Prostate gland (tissue), 2 donors: ENCODE data around the gene IGF2BP2. TPM values are rescaled to one million over a fixed set of nuclear protein-coding genes. Genes with fewer than 3 reads are reported as not detected.
A peak's percentile ranks its signal among the peaks of the same experiment; 100 is the strongest.

ENCODE experiments used
- DNase-seq: peaks from one replicate; pipeline ENCODE4 v3.0.0-alpha.2; 2019; ENCODE audit warnings: low spot score
- H3K27ac ChIP-seq, 2 donors: fragments of 200-600 bp; sonication (generic); 2 replicates each; pipeline ENCODE4 v1.5.1; 2017 to 2019
- H3K27me3 ChIP-seq: fragments of 200-600 bp; sonication (generic); replicated peaks from 2 replicates; pipeline ENCODE4 v1.5.1; 2019; ENCODE audit not compliant: insufficient read depth
- H3K36me3 ChIP-seq, 2 donors: fragments of 200-600 bp; sonication (generic); 1 replicate in 1 of 2; 2 replicates in 1 of 2; pipeline versions ENCODE4 v1.5.1 to v1.8.1; 2017 to 2019
- H3K4me1 ChIP-seq: fragments of 200-600 bp; sonication (generic); replicated peaks from 2 replicates; pipeline ENCODE4 v1.5.1; 2019
- H3K4me3 ChIP-seq, 2 donors: fragments of 200-600 bp; sonication (generic); 2 replicates each; pipeline ENCODE4 v1.5.1; 2017 to 2019
- H3K9me3 ChIP-seq: fragments of 200-600 bp; sonication (generic); 2 replicates; pipeline ENCODE4 v1.5.1; 2017
- POLR2A ChIP-seq: fragments of 450-650 bp; IDR thresholded peaks from one replicate; pipeline ENCODE4 v1.6.1; 2016; ENCODE audit warnings: antibody characterized with exemption, mild to moderate bottlenecking
- POLR2AphosphoS5 ChIP-seq: sonication (generic); formaldehyde crosslinking; IDR thresholded peaks from one replicate; pipeline ENCODE4 v1.6.1; 2017; ENCODE audit warnings: antibody characterized with exemption
- WGBS: methylation state at CpG from one replicate; pipeline ENCODE4 v1.1.5; 2018; 5-methylcytosine and 5-hydroxymethylcytosine counted together
- intact Hi-C: fragments of 100-400 bp; cut with DNase I; formaldehyde crosslinking; loops from one replicate; pipeline ENCODE4 v1.14.2; 2022
- total RNA-seq, 2 donors: library from RNA; depleted of rRNA; stranded (reverse); fragments of >200 nt; gene quantifications; one replicate each; pipeline ENCODE4 v1.1.0, GENCODE V29; 2016
- TF ChIP-seq, protein P1 (sequence below), 4 experiments: fragments of 200-600 bp in 2 of 4; fragments of 450-650 bp in 2 of 4; sonication (generic) in 2 of 4; IDR thresholded peaks; 1 replicate in 3 of 4; 2 replicates in 1 of 4; pipeline ENCODE4 v1.5.1; 2016 to 2019; ENCODE audit warnings: antibody characterized with exemption in 4 of 4, mild to moderate bottlenecking in 2 of 4, moderate library complexity in 2 of 4

IGF2BP2 gene
- total RNA-seq, 2 donors from 2014 or later = 1.2 to 8.8 TPM

- Histone ChIP-seq H3K4me1 (no peaks in the 10 kb centered on the region), H3K4me3 (no peak overlapping the region)
- 49% methylated on average over 18 of the region's 18 CpGs for WGBS
Measured at GRCh38 chr3:185659942-185660921, 164.6 kb downstream of the IGF2BP2 start.

GRCh38 chr3:185658943-185659342, 165.9 kb downstream of the IGF2BP2 start:
- no peak for TF ChIP-seq POLR2AphosphoS5
- no peak for TF ChIP-seq POLR2A
- WGBS = 96% methylated on average over 1 of the region's 1 CpG
- Histone ChIP-seq H3K9me3 (no peaks in the 10 kb centered on the region), H3K4me3 (no peak overlapping the region), H3K27me3 (no peaks in the 10 kb centered on the region), H3K36me3 (no peaks in the 10 kb centered on the region), H3K27ac (peak overlapping the region; percentile 30 to 35), H3K4me1 (no peaks in the 10 kb centered on the region)
- intact Hi-C loops = no loop called here
- no peak for DNase-seq

More at GRCh38 chr3:185659942-185660921, 164.6 kb downstream of the IGF2BP2 start:
- TF ChIP-seq POLR2A = no peak
- TF ChIP-seq POLR2AphosphoS5 = peak; percentile 10
- TF ChIP-seq, protein P1, sequence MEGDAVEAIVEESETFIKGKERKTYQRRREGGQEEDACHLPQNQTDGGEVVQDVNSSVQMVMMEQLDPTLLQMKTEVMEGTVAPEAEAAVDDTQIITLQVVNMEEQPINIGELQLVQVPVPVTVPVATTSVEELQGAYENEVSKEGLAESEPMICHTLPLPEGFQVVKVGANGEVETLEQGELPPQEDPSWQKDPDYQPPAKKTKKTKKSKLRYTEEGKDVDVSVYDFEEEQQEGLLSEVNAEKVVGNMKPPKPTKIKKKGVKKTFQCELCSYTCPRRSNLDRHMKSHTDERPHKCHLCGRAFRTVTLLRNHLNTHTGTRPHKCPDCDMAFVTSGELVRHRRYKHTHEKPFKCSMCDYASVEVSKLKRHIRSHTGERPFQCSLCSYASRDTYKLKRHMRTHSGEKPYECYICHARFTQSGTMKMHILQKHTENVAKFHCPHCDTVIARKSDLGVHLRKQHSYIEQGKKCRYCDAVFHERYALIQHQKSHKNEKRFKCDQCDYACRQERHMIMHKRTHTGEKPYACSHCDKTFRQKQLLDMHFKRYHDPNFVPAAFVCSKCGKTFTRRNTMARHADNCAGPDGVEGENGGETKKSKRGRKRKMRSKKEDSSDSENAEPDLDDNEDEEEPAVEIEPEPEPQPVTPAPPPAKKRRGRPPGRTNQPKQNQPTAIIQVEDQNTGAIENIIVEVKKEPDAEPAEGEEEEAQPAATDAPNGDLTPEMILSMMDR (IDR thresholded peaks at IDR 0.05) = peak; percentile 79 to 92 (median 88)
- intact Hi-C loops = loop anchor here (5.0 kb wide), 1 partner anchor 107 kb away; no protein-coding TSS in a partner anchor
- Histone ChIP-seq H3K36me3 (no peaks in the 10 kb centered on the region), H3K9me3 (no peaks in the 10 kb centered on the region), H3K27me3 (no peaks in the 10 kb centered on the region), H3K27ac (peak overlapping the region in 1 of 2 donors; percentile 42)
- peak; percentile 71 for DNase-seq

DNA sequence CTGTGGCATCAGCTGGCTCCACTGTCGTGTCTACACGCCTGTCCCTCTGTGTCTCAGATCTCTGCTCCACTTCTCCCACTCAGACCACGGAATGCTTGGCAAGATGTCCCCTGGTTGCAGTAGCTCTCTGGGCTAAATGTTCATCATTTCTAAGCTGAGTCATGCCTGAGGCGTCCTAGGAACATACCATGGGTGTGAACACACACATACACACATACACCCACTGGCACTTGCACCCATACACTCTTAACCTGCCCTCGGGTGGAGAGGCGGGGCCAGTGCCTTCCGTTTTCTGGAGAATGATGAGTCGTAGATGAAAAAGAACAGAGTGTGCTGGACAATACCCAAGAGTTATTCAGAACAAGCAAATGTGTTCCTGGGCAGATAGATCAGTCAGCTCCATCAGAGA, 166.3 kb downstream of the IGF2BP2 start:
- no peaks in the 10 kb centered on the region for H3K4me1 ChIP-seq
- H3K27ac ChIP-seq = peak overlapping the region; percentile 30 to 35
- no peaks in the 10 kb centered on the region for H3K27me3 ChIP-seq
- 38% methylated on average over 8 of the region's 8 CpGs for WGBS
- TF ChIP-seq, protein P1 (IDR thresholded peaks at IDR 0.05) = no peak
- peak; percentile 51 for TF ChIP-seq POLR2AphosphoS5
- H3K9me3 ChIP-seq = no peaks in the 10 kb centered on the region
- intact Hi-C loops = no loop called here
- DNase-seq = peak; percentile 25
- H3K4me3 ChIP-seq = no peak overlapping the region
- no peaks in the 10 kb centered on the region for H3K36me3 ChIP-seq

DNA sequence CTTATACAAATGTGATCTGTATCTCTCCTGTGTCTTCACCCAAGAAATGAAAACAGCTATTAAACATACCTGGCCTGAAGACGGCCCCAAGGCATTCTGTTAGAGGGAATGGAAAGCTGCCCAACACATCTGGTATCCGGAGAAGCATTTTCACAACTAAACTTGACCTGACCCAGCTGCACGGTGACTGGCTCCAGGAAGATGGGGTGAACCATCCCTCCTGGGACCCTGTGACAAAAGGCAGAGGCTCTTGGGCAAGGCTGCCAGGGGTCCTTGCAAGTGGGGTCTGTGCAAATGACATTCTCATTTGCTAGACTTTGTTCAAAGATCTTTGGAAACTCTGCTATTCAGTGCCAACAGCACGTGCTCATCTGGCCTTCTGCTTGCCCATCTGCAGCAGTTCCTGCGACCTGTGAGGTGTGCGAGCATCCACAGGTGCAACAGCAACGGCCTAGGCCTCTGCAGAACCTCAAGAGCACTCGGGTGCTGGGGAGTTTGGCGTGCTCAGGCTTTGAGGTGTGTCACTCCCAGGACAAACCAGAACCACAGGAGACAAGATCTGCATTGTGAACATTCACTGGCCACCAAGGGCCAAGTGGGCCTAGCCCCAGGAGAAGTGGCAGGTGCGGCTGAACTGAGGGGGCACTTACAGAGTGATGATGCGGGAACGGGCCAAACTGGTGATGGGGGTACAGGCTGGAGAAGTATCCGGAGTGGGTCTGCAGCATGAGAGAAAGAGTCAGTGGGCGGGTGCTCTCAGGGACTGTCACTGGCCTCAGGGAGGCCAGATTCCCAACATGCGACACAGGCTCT, 166.9 kb downstream of the IGF2BP2 start:
- Histone ChIP-seq H3K9me3 (no peaks in the 10 kb centered on the region), H3K36me3 (no peaks in the 10 kb centered on the region), H3K4me3 (no peak overlapping the region), H3K27ac (peak overlapping the region; percentile 30 to 35), H3K27me3 (no peaks in the 10 kb centered on the region), H3K4me1 (no peaks in the 10 kb centered on the region)
- 89% methylated on average over 15 of the region's 15 CpGs for WGBS
- DNase-seq = no peak
- intact Hi-C loops = no loop called here
- TF ChIP-seq POLR2A = no peak
- TF ChIP-seq, protein P1 (IDR thresholded peaks at IDR 0.05) = no peak
- TF ChIP-seq POLR2AphosphoS5 = no peak

GRCh38 chr3:185657211-185657610, 167.6 kb downstream of the IGF2BP2 start:
- no peak for DNase-seq
- 94% methylated on average over 12 of the region's 12 CpGs for WGBS
- no peaks in the 10 kb centered on the region for H3K9me3 ChIP-seq
- no peaks in the 10 kb centered on the region for H3K36me3 ChIP-seq
- intact Hi-C loops = no loop called here
- TF ChIP-seq POLR2AphosphoS5 (no peak), POLR2A (no peak)
- TF ChIP-seq, protein P1 (IDR thresholded peaks at IDR 0.05) = no peak
- H3K27me3 ChIP-seq = no peaks in the 10 kb centered on the region
- H3K4me3 ChIP-seq = no peak overlapping the region
- no peaks in the 10 kb centered on the region for H3K4me1 ChIP-seq
- peak overlapping the region in 1 of 2 donors; percentile 4 for H3K27ac ChIP-seq
